GM18951 (cell line): ENCODE data around the gene RSPH1.

ENCODE experiments used
- POLR2A ChIP-seq: IDR thresholded peaks from 4 replicates; pipeline ENCODE4 v1.6.1; 2011; ENCODE audit warnings: mild to moderate bottlenecking; ENCODE audit not compliant: insufficient read length, insufficient read depth; ENCODE audit errors: extremely low read depth
- in situ Hi-C: fragments of 300-500 bp; cut with MboI; formaldehyde crosslinking; loops from one replicate; pipeline ENCODE4 v1.12.0; 2022; ENCODE audit warnings: low sequenced_read_pairs, mixed read lengths, inconsistent platforms; ENCODE audit not compliant: unreplicated experiment

The RSPH1 gene

DNA sequence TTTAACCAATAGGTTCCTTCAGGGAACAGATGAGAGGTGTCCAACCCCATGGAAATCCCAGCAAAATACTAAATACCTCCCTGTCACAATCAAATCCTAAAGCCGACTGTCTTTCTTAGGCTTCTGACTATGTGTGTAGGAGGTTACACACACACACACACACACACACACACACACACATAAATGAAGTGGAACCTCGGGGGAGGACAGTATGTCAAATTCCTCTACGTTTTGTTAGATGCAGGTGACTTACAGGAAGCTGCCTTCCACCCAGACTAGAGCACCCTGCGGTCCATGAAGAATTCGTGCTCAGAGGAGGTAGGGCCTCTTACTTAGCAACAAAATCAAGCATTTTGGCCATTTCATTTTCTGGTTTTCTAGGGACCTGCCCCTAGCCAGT lies 16.4 kb downstream of the RSPH1 start:
- in situ Hi-C loops: no loop called here

DNA sequence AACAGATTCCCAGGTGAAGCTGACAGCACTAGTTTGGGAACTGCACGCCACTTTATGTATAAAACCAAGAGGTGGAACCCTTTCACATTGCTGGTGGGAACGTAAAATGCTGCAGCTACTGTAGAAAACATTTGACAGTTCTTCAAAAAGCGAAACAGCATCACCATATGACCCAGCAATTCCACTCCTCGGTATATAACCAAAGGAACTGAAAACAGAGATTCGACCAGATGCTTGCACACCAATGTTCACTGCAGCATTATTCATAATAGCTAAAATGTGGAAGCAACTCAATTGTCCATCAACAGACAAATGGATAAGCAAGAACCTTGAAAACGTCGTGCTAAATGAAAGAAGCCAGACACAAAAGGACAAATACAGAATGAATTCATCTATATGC lies 17.5 kb downstream of the RSPH1 start:
- in situ Hi-C loops: no loop called here
- TF ChIP-seq POLR2A: no peak

More for the DNA sequence above, 16.4 kb downstream of the RSPH1 start:
- TF ChIP-seq POLR2A: no peak

DNA sequence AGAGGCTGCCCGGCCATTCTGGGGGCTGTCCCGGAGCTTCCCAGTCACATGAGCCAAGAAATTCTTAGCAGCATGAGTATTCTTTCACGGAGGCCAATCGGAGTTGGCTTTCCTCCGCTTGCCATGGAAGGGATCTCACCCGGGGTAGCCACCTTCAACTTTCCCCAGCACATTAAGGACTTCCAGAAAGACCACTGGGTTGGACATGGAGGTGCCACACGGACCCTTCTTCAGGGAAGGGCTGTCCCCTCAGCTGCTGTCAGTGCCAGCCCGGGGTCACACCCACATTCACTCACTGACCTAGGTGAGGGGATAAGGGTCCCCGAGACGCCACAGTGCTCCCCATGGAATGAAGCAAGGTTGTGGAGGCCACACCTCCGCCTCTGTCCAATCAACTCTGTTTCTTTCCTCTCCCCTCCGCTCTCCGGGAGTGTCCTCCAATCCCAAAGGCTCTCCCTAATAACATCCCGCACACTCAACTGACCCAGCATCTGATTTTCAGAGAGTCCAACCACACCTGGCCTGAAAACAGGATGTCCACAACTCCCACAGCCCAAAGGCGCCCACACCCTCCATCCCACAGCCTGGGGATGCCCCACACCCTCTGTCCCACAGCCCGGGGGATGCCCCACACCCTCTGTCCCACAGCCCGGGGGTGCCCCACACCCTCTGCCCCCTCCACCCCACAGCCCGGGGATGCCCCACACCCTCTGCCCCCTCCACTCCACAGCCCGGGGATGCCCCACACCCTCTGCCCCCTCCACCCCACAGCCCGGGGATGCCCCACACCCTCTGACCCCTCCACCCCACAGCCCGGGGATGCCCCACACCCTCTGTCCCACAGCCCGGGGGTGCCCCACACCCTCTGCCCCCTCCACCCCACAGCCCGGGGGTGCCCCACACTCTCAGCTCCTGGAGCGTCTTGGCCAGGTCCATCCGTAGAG lies 19.4 kb downstream of the RSPH1 start:
- in situ Hi-C loops: no loop called here
- TF ChIP-seq POLR2A: no peak

DNA sequence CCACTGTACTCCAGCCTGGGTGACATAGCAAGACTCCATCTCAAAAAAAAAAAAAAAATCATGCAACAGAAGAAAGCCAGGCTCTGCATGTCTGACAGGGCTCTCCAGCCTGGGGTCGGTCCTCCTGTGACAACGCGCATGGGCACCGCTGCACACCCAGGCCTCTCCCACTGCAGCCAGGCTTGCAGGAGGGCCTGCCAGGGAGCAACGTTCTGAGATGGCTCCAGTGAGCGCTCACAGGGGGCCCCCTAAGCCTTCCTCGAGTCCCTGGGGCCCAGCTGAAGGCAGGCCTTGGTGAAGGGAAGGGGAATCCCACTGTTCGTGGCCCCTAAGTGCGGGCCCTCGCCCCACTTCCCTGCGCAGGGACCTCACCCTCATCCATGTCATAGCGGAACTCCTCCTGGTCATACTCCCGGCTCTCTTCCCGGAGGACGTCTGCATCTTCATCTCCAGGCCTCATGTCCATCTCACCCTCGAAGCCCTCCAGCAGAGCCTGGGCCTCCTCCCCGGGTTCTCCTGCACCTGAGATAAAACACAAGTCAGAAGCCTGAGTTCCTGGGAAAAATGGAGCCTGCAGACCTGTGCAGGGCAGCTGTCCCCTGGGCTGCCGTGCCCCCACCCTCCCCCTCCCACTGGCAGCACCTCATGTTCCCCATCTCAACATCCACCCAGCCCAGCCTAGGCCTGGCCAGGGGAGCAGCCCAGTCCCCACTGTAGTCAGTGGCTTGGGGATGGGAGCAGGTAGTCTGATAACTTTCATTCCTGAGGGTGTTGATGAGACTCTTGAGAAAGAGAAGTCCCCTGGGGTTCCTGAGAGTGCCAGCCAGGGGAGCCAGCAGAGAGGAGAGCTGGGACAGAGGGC lies 20.3 kb downstream of the RSPH1 start:
- TF ChIP-seq POLR2A: no peak
- in situ Hi-C loops: no loop called here

DNA sequence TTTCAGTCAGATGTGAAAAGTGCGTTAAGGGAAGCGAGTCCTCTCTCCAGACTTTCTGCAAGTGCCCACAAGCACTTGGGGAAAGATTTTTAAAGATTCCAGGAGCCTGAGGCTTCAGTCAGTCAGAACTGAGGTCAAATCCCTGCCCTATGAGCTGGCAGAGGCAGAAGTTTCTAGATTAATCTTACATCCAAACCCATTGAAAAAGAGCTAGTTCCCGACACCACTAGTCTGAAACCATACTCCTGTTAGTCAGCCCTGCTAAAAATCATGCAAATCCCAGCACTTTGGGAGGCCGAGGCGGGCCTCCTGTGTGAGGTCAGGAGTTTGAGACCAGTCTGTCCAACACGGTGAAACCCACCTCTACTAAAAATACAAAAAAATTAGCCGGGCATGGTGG lies 21.0 kb downstream of the RSPH1 start:
- in situ Hi-C loops: no loop called here
- no peak for TF ChIP-seq POLR2A

DNA sequence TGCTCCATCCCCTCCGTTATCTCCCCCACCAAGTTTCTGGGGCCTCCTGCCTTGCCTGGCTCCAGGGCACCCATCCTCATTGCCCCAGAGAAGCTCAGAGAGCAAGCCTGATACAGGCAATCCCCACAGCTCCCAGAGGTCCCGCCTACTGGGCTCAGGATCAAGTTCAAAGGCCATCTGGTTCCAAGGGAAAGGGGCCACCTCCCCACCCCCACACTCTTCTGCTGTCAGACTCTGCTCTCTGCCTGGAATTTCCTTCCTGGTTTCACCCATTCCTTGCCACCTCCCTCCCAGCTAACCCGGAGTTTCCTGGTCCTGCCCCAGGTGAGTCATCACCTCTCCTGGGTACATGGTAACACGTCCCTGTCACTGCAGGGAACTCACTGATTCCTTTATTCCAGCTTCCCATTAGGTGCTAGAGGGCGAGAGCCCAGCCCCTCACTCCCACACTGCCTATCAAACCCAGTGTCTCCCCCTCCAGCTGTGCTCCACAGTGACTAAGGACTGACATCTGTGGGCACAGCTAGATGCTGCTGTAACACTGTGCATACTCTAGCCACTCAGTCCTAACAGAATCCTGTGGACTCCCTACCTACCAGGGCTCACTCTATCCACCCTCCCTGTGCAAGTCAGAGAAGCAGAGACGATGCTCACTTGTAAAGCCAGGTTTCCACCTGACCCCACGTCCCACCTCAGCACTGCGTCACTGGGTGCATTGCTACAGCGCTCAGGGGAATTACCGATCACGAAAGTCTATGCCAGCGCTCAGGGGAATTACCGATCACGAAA lies 21.8 kb downstream of the RSPH1 start:
- TF ChIP-seq POLR2A: no peak
- in situ Hi-C loops: no loop called here

DNA sequence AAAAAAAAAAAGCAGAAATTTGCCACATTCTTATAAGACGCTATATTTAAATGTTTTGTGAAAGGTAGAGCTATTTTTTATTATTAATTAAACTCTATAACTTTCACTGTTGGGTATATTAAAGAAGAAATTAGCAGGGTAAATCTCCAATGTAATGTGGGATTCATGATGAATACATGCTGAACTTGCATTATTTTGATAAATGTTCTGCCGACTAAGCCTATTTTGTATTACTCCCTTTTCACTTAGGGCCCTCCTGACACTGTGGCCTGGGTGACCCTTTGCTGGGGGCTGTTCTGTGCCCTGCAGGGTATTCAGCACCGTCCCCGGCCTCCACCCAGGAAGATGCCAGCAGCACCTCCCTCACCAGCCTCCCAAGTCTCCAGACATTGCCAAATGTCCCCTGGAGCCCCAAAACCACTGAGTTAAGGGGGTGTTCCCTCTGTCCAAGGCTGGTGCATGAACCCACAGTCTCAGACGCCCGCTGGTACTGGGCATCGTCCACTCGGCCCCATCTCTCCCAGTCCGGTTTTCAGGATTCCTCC lies 22.5 kb downstream of the RSPH1 start:
- in situ Hi-C loops: no loop called here

DNA sequence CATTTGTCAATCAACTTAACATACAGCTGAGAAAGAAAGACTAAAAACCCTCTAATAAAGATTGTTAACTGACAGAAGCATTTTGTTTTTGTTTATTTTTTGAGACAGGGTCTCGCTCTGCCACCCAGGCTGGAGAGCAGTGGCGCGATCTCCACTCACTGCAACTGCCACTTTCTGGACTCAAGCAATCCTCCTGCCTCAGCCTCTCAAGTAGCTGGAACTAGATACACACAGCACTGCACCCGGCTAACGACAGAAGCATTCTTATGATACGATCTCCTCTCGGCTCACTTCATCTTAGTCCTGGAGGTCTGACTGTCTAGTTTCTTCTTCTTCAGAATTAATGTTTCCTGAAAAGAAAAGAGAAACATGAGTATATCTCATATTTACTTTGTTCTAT lies 23.5 kb downstream of the RSPH1 start:
- in situ Hi-C loops: no loop called here
- no peak for TF ChIP-seq POLR2A

More for the DNA sequence above, 22.5 kb downstream of the RSPH1 start:
- no peak for TF ChIP-seq POLR2A

DNA sequence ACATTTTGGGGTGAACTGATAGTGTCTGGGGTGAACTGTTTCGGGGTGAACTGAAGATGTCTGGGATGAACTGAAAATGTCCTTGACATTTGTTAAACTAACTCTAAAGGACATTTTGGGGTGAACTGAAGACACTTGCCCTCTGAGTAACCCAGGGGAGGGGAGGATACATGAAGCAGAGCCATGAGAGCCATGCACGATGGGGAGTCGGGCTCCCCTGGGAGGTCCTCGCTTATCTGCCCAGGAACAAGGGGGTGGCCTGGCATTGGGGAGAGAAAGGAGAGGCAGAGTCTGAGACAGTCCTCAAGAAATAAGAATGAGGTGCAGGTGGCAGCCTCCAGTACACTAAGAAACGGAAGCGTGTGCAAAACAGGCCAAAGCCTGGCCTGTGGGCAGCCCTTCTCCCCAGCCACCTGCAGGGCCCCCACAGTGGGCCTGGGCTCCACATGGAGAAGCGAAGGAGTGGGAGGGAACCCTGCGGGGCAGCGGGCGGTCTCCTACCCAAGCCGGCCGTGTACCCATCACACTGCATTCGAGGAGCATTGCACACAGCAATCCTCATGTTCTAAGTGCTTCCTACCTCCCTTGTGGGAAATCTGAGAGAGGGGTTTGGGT lies 24.2 kb downstream of the RSPH1 start:
- TF ChIP-seq POLR2A: no peak
- in situ Hi-C loops: no loop called here

DNA sequence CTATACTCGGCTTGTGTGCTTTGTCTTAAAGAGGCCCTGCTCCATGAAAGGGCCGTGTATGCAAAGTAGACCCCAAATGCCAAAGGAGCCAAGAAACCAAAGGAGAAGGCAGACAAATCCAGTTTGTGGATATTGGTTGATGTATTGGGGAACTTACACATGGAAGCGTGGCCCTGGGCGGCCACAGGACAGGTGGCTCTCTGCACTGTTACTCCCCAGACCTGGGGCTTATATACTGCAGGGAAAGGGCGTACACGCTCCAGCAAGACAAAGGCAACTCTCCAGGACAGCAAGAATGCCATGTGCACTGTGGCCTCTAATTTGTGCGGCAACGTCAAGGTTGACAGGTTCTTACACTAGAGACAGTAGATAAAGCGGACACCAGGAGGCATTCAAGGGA lies 24.8 kb downstream of the RSPH1 start:
- in situ Hi-C loops: no loop called here
- TF ChIP-seq POLR2A: no peak

DNA sequence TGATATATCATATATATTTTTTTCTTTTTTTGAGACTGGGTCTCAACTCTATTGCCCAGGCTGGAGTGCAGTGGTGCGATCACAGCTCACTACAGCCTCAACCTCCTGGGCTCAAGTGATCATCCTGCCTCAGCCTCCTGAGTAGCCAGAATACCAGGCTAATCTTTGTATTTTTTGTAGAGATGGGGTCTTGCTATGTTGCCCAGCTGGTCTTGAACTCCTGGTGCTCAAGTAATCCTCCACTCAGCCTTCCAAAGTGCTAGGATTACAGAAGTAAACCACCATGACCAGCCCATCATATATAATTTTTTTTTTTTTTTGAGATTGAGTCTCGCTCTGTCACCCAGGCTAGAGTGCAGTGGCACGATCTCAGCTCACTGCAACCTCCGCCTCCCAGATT lies 26.3 kb downstream of the RSPH1 start:
- in situ Hi-C loops: loop anchor here (10.0 kb wide), 1 partner anchor 65 kb away; no protein-coding TSS in a partner anchor

DNA sequence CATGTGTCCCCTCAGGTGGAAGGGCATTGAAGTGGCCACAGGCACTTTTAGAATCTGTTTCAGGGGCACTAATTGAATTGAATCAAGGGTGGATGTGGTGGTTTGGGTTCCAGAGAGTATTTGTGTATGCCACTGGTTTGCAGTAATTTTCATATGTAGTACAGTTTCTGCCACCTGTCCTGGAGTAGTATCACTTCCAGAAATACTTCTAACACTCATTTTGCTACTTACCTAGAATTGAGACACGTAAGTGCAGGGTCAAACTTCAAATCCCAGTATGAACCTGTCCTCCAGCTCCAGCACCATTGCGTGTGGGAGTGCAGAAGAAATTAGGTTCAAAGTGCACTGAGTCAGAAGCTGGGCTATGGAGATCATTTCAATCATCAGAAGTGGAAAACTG lies 26.8 kb downstream of the RSPH1 start:
- in situ Hi-C loops: loop anchor here (10.0 kb wide), 1 partner anchor 66 kb away; no protein-coding TSS in a partner anchor
- no peak for TF ChIP-seq POLR2A
